PFSK-1 (cell line): Measurements from ENCODE around the gene TRAPPC10.

Source experiments
- FOXP2 ChIP-seq: optimal IDR thresholded peaks from 2 replicates; pipeline ENCODE3; 2011; ENCODE audit warnings: borderline replicate concordance, control low read depth, inconsistent platforms; ENCODE audit not compliant: insufficient read depth; ENCODE audit errors: extremely low read length, extremely low read depth
- POLR2AphosphoS5 ChIP-seq: IDR thresholded peaks from 2 replicates; pipeline ENCODE4 v1.6.1; 2012; ENCODE audit warnings: low read depth, mild to moderate bottlenecking, control low read depth, low read length, moderate library complexity
- SIN3A ChIP-seq: IDR thresholded peaks from 2 replicates; pipeline ENCODE4 v1.6.1; 2012; ENCODE audit warnings: mild to moderate bottlenecking, low read length, moderate library complexity, borderline replicate concordance; ENCODE audit not compliant: insufficient read depth
- TAF1 ChIP-seq: IDR thresholded peaks from 2 replicates; pipeline ENCODE4 v1.6.1; 2012; ENCODE audit warnings: low read length, control low read depth, borderline replicate concordance; ENCODE audit not compliant: insufficient read depth
- TF ChIP-seq, protein P1 (sequence below), 2 experiments: IDR thresholded peaks; 2 replicates each; pipeline versions ENCODE4 v1.6.1 to v1.8.0; 2011 to 2012; ENCODE audit warnings: low read depth in 2 of 2, low read length in 2 of 2, control low read depth in 1 of 2, inconsistent platforms in 1 of 2, mild to moderate bottlenecking in 1 of 2, moderate library complexity in 1 of 2; ENCODE audit not compliant: insufficient read depth in 1 of 2

DNA sequence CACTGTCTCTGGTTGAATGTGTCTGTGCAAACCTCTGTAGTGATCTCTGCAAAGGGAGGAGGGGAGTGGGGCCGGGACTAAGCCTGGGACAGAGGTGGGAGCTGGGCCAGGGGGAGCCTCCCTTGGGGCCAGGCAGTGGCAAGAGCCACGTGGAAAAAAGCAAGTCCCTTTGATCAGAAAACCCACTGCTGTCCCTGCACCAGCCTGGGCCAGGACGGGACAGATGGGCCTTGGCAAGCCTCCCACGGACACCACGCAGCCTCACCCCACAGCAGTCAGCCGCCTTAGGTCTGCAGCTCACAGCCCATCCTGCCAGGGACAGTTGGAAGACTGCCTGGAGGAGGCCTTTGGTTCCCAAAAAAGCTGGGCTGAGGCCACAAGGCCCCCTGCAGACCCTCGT, 11.7 kb upstream of the TRAPPC10 start:
- TF ChIP-seq, protein P1, sequence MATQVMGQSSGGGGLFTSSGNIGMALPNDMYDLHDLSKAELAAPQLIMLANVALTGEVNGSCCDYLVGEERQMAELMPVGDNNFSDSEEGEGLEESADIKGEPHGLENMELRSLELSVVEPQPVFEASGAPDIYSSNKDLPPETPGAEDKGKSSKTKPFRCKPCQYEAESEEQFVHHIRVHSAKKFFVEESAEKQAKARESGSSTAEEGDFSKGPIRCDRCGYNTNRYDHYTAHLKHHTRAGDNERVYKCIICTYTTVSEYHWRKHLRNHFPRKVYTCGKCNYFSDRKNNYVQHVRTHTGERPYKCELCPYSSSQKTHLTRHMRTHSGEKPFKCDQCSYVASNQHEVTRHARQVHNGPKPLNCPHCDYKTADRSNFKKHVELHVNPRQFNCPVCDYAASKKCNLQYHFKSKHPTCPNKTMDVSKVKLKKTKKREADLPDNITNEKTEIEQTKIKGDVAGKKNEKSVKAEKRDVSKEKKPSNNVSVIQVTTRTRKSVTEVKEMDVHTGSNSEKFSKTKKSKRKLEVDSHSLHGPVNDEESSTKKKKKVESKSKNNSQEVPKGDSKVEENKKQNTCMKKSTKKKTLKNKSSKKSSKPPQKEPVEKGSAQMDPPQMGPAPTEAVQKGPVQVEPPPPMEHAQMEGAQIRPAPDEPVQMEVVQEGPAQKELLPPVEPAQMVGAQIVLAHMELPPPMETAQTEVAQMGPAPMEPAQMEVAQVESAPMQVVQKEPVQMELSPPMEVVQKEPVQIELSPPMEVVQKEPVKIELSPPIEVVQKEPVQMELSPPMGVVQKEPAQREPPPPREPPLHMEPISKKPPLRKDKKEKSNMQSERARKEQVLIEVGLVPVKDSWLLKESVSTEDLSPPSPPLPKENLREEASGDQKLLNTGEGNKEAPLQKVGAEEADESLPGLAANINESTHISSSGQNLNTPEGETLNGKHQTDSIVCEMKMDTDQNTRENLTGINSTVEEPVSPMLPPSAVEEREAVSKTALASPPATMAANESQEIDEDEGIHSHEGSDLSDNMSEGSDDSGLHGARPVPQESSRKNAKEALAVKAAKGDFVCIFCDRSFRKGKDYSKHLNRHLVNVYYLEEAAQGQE (IDR thresholded peaks at IDR 0.05; ENCODE audit: insufficient read depth in 1 of 2, low read depth in 2 of 2, low read length in 2 of 2), result no peak
- TF ChIP-seq POLR2AphosphoS5 (no peak), SIN3A (no peak), TAF1 (no peak), FOXP2 (no peak)
